HepG2 (cell line): ENCODE data around the gene TBX10. TPM values are rescaled to one million over a fixed set of nuclear protein-coding genes. Genes with fewer than 3 reads are reported as not detected.

Experiments used
- CSRNP1 ChIP-seq: sonication (generic); formaldehyde crosslinking; IDR thresholded peaks from 2 replicates; pipeline ENCODE4 v1.8.1; 2023; ENCODE audit warnings: mild to moderate bottlenecking, missing genetic modification reagents
- GPN1 ChIP-seq: sonication (generic); formaldehyde crosslinking; IDR thresholded peaks from 2 replicates; pipeline ENCODE4 v1.5.1; 2020; ENCODE audit warnings: missing genetic modification reagents, borderline replicate concordance
- KMT2A ChIP-seq: sonication (generic); formaldehyde crosslinking; IDR thresholded peaks from 2 replicates; pipeline ENCODE4 v1.4.0; 2020; ENCODE audit warnings: missing genetic modification reagents
- SOX5 ChIP-seq: IDR thresholded peaks from 2 replicates; pipeline ENCODE4 v1.6.1; 2016; ENCODE audit warnings: borderline replicate concordance
- TARDBP ChIP-seq: sonication (generic); formaldehyde crosslinking; IDR thresholded peaks from 2 replicates; pipeline ENCODE4 v1.8.0; 2022; ENCODE audit warnings: mild to moderate bottlenecking, missing genetic modification reagents
- ZEB1 ChIP-seq: IDR thresholded peaks from 2 replicates; pipeline ENCODE4 v1.6.1; 2012; ENCODE audit warnings: mild to moderate bottlenecking, low read depth, inconsistent platforms; ENCODE audit not compliant: insufficient replicate concordance
- ZFP37 ChIP-seq: sonication (generic); formaldehyde crosslinking; IDR thresholded peaks from 2 replicates; pipeline ENCODE4 v1.4.0; 2020; ENCODE audit warnings: missing genetic modification reagents, borderline replicate concordance
- ZNF317 ChIP-seq: sonication (generic); formaldehyde crosslinking; IDR thresholded peaks from 2 replicates; pipeline ENCODE4 v1.5.0; 2020; ENCODE audit warnings: mild to moderate bottlenecking, missing genetic modification reagents
- ZNF549 ChIP-seq: sonication (generic); formaldehyde crosslinking; IDR thresholded peaks from 2 replicates; pipeline ENCODE4 v1.5.0; 2020; ENCODE audit warnings: missing genetic modification reagents
- ZNF564 ChIP-seq: sonication (generic); formaldehyde crosslinking; IDR thresholded peaks from 2 replicates; pipeline ENCODE4 v1.8.1; 2023; ENCODE audit warnings: mild to moderate bottlenecking, missing genetic modification reagents
- ZNF883 ChIP-seq: sonication (generic); formaldehyde crosslinking; IDR thresholded peaks from 2 replicates; pipeline ENCODE4 v1.5.1; 2020; ENCODE audit warnings: mild to moderate bottlenecking, missing genetic modification reagents; ENCODE audit errors: not compliant biosample characterization
- polyA plus RNA-seq, 8 experiments: library from polyadenylated mRNA; depleted of rRNA in 3 of 8; stranded (reverse) in 7 of 8; unstranded in 1 of 8; fragments of >200 nt; fragmentation: Illumina TruSeq in 4 of 8; extraction: Trizol in 4 of 8; gene quantifications; 2 replicates each; pipeline versions ENCODE4 v1.2.1 to v1.2.3, GENCODE V29; 2011 to 2016; ENCODE audit warnings: low read depth in 4 of 8, missing spikeins in 1 of 8, mixed read lengths in 1 of 8; ENCODE audit not compliant: insufficient read depth in 1 of 8
- total RNA-seq, 5 experiments: library from RNA; depleted of rRNA; stranded (reverse); fragments of >200 nt; fragmentation: Illumina TruSeq; extraction: Trizol; gene quantifications; 2 replicates each; pipeline ENCODE4 v1.2.3, GENCODE V29; 2016; ENCODE audit warnings: low read depth in 1 of 5
- TF ChIP-seq, protein P1 (sequence below): sonication (generic); formaldehyde crosslinking; IDR thresholded peaks from 2 replicates; pipeline ENCODE4 v1.4.0; 2020; ENCODE audit warnings: mild to moderate bottlenecking, missing genetic modification reagents

TBX10 gene
- total and polyA plus RNA-seq, 2 of the 13 experiments (the other 11 are each of a cell fraction or from before 2014, with no cell fraction given) = 0.27 to 1.7 TPM

DNA sequence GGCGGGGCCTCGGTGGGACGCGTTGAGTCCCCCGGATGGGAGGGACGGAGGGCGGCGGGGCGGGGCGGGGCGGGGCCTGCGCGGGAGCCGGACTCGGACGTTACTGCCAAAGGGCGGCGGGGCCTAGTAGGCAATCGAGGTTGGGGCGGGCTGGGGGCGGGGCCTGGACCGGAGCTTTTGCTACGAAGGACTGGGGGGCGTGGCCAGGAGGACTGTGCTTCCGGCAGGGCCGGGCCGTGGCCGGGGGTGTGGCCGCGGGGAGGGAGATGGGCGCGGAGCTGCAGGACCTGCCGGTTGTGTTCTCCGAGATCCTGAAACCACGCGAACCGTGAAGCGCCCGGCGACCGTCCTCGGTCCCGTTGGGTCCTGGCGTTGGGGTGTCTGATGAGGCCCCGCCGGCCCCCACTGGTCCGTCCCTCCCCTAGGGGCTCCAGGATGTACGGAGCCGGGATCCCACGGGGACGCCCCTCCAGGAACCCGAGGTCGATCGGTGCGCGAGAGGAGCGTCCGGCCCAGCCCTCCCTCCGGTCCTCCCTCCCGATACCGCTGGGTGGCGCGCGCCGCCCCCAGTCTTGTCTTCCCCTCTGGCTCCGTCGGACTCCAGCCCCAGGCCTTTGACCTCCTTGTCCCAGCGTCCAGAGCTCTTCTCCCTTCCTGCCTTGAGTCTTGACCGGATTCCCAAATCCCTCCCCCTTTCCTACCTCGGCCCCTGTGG lies 9.2 kb downstream of the TBX10 start (continued):
- no peak for TF ChIP-seq ZNF549 (CRISPR knock-in tag)
- TF ChIP-seq CSRNP1 (CRISPR knock-in tag) = no peak
- peak; percentile 58; the same call in 1 of the 2 replicates for TF ChIP-seq ZNF317 (CRISPR knock-in tag)
- no peak for TF ChIP-seq ZEB1
- TF ChIP-seq SOX5 (CRISPR knock-in tag) = peak; percentile 60
- peak; percentile 59; the same call in 1 of the 2 replicates for TF ChIP-seq TARDBP (CRISPR knock-in tag)
- peak; percentile 56; the same call in 1 of the 2 replicates for TF ChIP-seq ZNF564 (CRISPR knock-in tag)
- peak; percentile 57 for TF ChIP-seq ZNF883
- peak; percentile 74; the same call in 1 of the 2 replicates for TF ChIP-seq ZFP37 (CRISPR knock-in tag)
- no peak for TF ChIP-seq GPN1 (CRISPR knock-in tag)
- TF ChIP-seq KMT2A (CRISPR knock-in tag) = peak; percentile 63; the same call in 1 of the 2 replicates
- TF ChIP-seq, protein P1, sequence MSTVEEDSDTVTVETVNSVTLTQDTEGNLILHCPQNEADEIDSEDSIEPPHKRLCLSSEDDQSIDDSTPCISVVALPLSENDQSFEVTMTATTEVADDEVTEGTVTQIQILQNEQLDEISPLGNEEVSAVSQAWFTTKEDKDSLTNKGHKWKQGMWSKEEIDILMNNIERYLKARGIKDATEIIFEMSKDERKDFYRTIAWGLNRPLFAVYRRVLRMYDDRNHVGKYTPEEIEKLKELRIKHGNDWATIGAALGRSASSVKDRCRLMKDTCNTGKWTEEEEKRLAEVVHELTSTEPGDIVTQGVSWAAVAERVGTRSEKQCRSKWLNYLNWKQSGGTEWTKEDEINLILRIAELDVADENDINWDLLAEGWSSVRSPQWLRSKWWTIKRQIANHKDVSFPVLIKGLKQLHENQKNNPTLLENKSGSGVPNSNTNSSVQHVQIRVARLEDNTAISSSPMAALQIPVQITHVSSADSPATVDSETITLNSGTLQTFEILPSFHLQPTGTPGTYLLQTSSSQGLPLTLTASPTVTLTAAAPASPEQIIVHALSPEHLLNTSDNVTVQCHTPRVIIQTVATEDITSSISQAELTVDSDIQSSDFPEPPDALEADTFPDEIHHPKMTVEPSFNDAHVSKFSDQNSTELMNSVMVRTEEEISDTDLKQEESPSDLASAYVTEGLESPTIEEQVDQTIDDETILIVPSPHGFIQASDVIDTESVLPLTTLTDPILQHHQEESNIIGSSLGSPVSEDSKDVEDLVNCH (CRISPR knock-in tag) = no peak
